Posterior vena cava (tissue), 2 donors: ENCODE data around the gene PRM3. TPM values are rescaled to one million over a fixed set of nuclear protein-coding genes. Genes with fewer than 3 reads are reported as not detected.
A peak's percentile ranks its signal among the peaks of the same experiment; 100 is the strongest.

Source experiments
- DNase-seq: peaks from one replicate; pipeline ENCODE4 v3.0.0-alpha.2; 2020; ENCODE audit warnings: low spot score
- intact Hi-C, 2 donors: fragments of 100-400 bp; cut with DNase I; formaldehyde crosslinking; loops; one replicate each; pipeline versions ENCODE4 v1.14.1 to v1.14.2; 2022 to 2023
- total RNA-seq, 2 donors: library from RNA; stranded (reverse); fragmentation: NEBNext Ultra II Directional; extraction: Animal tissue kit (Norgen Biotek cat#: 25700); gene quantifications; one replicate each; pipeline ENCODE4 v1.2.1, GENCODE V29; 2021
- donor health status: DM: yes; HTN: yes; CAD: no.
- donor health status: DM: yes; HTN: yes; CAD: no.

PRM3 gene
- total RNA-seq, 2 donors from 2014 or later = not detected

DNA sequence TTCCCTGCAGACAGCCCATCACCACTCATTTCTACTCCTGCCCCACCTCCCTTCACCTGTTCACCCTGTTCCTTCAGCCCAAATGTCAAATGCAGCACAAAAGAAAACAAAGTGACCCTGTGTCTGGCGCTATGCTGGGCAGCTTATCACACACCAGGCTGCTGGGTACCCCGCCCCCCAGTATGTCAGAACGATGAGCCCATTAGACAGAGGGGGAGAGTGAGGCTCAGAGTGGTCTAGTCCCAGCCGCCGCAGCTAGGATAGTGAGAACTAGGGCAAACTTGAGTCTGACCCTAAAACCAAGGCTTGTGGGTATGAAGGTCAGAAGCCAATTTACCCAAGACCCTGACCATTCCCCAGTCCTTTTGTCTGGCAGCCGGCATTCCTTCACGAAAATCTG lies 8.3 kb downstream of the PRM3 start:
- intact Hi-C loops = loop anchor here in 1 of 2 donors (10.0 kb wide), 1 partner anchor 80 kb away; the partner anchor contains the start of gene RMI2
- DNase-seq = no peak

DNA sequence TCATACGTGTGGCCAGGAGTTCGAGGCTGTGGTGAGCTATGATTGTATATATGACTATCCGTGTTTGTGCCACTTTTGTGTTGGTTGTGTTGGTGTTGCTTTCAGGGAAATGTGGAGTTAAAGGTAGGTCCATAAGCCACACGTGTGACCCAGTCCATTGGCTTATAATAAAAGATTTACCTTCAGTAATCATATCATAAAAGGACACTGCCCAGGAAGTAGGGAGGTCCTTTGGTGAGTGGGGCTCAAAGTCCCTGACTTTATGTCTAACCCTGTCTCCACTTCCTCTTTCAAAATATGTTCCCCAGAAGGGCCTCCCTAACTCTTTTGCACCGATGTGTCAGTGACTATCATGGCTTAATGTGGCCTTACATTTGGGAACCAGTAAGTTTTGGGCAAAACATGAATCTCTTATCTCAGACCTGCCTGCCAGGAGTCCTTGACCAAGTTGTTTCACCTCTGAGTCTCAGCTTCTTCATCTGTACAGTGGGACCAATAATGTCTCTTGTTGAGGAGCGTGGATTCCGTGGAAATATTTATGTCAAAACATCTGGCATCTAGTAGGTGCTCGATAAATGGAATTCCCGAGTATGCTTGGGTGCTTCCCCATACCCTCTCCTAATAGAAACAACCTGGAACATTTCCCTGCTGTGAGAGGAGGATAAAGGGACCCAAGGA lies 9.1 kb downstream of the PRM3 start:
- DNase-seq = no peak
- intact Hi-C loops = loop anchor here (5.0 to 10.0 kb wide), 2 partner anchors 63 to 81 kb away; partner anchors contain the start of gene RMI2 (in 1 of the 2)

DNA sequence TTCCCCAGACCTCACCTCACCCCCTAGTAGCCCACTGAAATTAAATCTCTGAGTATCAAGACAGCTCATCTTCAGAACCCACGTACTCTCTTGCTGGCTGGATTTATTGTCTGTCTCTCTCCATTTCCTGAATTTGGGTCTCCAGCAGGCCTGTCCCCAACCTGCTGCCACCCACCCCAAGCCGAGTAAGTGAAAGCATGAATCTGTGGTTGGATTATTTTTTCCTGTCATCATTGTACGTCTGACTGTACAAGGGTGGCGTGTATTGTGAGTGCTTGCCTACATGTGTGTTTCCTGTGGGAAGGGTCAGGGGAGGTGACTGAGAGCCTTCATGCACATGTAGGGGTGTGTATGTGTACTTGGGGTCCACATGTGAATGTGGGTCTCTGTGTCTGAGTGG lies 9.7 kb downstream of the PRM3 start:
- intact Hi-C loops = loop anchor here (5.0 to 10.0 kb wide), 2 partner anchors 64 to 81 kb away; partner anchors contain the start of gene RMI2 (in 1 of the 2)
- DNase-seq = no peak

DNA sequence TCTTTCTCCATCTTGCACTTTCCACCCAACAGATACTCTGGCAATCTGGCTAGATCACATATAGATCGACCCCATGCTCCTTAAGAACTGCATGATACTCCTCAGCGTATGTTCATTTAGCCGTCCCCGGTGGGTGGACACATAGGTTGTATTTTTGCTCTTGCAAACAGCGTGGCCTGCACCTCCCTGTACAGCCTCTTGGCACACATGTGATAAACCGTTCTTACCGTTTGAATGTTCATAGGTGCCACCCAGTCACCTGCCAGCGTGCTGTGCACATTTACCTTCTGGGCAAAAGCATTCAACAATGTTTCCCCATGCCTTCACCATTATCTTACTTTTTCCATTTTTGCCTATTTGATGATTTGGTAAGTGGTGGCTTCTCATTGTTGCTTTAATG lies 10.5 kb downstream of the PRM3 start:
- intact Hi-C loops = loop anchor here (5.0 to 10.0 kb wide), 2 partner anchors 64 to 82 kb away; partner anchors contain the start of gene RMI2 (in 1 of the 2)
- no peak for DNase-seq

DNA sequence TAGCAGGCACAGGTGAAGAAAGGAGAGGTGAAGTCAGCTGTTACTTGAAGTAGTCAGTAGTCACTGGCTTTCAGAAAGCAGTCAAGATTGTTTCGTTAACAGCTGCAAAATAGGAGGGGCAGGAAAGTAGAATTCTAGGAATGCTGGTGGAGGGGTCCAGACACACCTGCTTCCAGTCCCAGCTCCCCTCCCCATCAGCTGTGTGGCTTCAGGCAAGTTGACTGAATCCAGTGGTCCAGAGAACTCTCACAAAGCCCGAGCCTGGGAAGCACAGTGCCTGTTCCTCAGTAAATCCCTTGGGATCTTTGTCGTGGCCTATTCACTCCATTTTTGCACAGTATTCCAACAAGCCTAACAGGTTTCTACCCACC lies 12.8 kb downstream of the PRM3 start:
- intact Hi-C loops = loop anchor here (5.0 to 10.0 kb wide), 2 partner anchors 67 to 84 kb away; partner anchors contain the start of gene RMI2 (in 1 of the 2)
- DNase-seq = no peak

DNA sequence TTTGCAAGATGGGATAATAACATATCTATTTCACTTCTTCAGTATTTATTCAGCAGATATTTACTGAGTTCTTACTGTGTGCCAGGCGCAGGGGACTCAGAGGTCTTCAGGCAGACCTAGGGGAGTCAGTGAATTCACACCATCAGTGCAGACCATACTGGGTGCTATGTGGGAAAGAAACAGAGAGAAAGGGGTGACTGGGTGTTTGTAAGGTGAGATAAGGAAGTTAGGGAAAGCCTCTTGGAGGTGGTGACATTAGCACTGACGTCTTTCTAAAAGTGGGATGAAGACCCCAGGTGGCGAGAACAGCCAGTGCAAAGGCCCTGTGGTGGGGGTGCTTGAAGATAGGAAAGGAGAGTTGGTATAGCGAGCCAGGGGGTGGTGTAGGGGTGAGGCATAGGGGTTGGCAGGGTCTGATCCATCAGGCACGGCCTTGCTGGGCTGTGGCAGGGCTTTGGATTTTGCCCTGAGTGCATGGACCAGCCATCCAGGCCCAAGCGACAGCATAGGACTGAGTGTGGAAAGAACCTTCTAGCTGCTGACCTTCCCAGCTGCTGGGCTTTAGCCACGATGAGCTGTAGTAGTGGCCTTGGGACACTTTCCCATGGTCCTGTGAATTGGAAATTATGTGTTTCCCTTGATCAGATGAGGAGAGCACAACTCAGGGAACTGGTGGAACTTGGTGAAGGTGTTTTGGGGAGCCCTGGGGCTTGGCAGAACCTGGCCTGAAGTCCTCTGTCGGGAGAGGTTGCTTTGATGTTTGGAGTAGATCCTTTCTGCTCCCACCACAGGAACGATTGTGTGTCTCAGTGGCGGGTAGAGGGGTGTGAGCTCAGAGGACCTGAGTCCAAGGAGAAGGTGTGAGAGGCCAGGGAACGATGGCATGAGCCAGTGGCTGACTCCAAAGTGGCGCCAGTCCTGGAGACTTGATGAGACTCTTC lies 13.5 kb downstream of the PRM3 start:
- intact Hi-C loops = loop anchor here (5.0 to 10.0 kb wide), 4 partner anchors 67 to 155 kb away; partner anchors contain the start of gene RMI2 (in 1 of the 2)
- DNase-seq = no peak

DNA sequence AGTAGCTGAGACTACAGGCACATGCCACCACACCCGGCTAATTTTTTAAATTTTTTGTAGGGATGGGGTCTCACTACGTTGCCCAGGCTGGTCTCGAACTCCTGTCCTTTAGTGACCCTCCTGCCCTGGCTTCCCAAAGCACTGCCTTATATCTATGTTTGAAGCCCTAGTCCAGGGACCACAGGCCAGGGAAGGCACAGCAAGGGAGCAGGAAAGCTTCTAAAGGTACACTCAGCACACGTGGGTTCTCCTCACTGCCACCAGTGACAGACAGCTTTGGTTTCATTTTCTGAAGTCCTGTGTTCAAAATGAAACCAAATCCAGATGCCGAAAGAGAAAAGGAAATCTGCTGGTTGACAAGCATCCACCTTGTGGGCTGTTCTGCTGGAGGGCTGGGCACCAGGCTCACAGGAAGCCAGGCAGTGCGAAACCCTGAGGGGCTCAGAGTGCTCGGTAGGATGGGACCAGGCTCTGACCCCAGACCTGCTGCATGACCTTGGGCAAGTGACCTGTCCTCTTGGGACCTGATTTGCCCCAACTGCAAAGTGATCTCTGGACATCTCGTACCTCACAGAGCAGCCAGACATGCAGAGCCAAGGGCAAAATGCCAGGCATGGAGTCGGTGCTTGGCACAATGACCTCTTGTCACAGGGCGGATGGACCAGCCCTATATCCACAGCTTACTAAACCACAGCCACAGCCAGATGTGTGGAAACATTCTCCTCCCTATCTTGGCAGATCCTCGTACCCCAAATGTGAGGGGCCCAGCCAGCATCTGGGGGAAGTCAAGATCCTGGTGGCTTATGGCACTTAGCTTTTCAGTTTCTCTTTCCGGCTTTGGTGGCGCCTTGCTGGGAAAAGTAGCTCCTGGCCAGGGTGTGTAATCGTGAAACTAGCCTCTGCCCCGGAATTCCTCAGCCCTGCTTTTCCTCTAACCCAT lies 14.6 kb downstream of the PRM3 start:
- intact Hi-C loops = loop anchor here (10.0 kb wide), 2 partner anchors 144 to 154 kb away; no protein-coding TSS in a partner anchor
- no peak for DNase-seq

DNA sequence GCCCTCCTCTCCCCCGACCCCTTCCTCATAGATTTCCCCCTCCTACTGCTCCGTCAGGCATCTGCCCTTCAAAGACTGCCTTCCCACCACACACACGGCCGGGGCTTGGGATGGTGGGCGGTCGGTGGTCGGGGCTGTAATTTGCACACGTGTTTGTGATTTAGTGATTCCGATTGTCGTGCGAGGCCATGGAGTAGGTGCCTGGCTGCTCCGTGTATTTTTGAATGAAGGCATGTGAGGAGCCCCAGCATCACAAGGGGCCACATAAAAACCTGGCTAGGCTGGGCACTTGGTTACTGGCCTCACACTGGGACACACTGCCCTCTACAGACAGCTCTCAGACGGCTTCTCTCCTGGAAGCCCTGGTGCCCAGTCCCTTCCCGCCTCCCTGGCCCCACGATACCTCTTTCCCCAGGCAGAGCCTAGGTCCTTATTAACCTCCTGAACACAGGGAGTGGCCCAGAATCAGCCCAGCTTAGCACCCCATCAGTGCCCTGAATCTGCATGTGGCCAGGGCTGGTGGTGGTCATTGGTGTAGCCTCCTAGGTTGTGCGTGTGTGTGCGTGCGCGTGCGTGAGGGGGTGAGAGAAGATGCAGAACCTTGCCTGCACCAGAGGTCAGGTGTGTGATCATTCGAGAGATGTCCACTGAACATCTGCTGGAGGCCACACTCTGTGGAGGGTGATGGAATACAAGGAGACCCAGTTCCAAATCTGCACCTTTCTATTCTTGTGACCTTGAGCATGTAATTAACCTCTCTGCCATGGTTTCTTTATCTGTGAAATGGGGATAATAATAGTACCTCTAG lies 16.1 kb downstream of the PRM3 start:
- DNase-seq = peak; percentile 91
- intact Hi-C loops = loop anchor here (10.0 kb wide), 2 partner anchors 143 to 153 kb away; no protein-coding TSS in a partner anchor

DNA sequence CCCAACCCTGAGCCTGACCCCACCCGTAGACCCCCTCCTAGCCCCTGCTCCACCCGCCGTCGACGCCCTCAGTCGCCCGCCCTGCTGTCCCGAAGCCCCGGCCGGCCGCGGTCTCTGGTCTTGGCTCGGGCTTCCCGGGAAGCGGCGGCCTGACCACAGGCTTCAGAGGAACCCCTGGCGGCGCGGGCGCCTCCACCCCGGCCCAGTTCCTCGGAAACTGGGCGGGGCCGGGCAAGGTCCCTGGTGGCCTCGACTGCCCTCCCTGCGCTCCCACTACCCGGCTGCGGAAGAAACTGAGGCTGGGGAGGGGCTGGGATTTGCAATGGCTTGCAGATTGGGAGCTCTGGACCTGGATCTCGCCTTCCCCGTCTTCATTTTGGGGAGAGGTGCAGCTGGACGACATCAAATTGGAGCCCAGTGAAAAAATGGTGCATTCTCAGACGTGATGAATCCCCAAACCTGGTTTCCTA lies 16.7 kb downstream of the PRM3 start:
- peak; percentile 88 for DNase-seq
- intact Hi-C loops = loop anchor here (10.0 kb wide), 2 partner anchors 142 to 152 kb away; no protein-coding TSS in a partner anchor

DNA sequence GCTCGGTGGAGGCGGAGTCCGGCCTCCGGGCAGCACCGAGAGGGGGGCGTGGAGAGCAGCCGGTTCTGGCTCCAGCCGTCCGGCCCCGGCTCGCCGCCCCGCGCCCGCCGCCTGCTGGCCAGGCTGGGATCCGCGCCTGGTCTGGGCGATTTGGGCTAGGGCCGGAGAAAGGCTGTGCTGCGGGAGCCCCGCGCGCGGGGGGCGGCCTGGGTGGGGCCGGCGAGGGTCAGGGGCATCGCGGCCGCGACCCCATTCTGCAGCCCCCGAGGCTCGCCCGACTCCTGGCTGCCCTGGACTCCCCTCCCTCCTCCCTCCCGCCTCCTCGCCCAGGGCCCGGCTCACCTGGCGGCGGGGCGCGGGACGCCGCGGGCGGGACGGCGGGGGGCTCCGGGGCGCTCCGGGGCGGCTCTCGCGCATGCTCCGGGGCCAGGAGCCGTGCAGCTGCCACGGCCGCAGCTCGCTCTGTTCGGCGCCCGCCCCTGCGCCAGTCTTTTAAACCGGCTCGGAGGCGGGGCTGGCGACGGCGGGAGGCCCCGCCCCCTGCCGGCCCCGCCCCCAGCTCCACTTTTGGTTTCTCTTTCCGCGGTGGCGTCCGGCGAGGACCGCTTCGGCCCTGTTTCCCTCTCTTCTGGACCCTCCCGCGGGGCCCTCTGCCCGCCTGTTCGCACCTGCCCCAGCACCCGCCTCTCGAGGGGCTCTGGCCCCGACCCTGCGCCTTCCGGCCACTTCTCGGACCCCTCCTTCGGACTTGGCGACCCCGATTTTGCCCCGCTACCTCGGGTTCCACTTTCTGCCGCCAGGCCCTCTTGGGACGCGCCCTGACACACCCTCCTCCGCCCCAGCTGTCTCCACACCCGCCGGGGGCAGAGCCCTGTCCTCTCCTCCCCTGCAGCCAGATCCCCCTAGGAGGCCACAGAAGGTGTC lies 17.4 kb downstream of the PRM3 start, which contains the start of gene SOCS1:
SOCS1 (minus strand) TSS at position 468 of the 924 bp plus-strand sequence. CDS start 726 bp downstream, outside the sequence.
- peak; percentile 95 for DNase-seq
- intact Hi-C loops = loop anchor here (2.0 to 10.0 kb wide), 3 partner anchors 141 to 285 kb away; no protein-coding TSS in a partner anchor

DNA sequence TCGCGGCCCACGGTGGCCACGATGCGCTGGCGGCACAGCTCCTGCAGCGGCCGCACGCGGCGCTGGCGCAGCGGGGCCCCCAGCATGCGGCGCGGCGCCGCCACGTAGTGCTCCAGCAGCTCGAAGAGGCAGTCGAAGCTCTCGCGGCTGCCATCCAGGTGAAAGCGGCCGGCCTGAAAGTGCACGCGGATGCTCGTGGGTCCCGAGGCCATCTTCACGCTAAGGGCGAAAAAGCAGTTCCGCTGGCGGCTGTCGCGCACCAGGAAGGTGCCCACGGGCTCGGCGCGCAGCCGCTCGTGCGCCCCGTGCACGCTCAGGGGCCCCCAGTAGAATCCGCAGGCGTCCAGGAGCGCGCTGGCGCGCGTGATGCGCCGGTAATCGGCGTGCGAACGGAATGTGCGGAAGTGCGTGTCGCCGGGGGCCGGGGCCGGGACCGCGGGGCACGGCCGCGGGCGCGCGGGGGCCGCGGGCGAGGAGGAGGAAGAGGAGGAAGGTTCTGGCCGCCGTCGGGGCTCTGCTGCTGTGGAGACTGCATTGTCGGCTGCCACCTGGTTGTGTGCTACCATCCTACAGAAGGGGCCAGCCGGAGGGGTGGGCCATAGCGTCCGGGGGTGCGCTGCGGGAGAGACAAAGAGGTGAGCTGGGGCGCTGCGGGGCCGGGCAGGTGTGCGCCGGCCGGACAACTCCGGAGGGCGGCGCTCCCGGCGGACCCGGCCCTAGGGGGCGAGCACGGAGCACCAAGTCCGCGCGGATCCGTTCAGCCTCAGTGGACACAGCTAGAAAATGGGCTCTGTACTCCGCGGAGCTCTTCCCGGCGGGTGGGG lies 18.3 kb downstream of the PRM3 start:
- peak; percentile 85 for DNase-seq
- intact Hi-C loops = loop anchor here (2.0 to 10.0 kb wide), 3 partner anchors 140 to 284 kb away; no protein-coding TSS in a partner anchor

DNA sequence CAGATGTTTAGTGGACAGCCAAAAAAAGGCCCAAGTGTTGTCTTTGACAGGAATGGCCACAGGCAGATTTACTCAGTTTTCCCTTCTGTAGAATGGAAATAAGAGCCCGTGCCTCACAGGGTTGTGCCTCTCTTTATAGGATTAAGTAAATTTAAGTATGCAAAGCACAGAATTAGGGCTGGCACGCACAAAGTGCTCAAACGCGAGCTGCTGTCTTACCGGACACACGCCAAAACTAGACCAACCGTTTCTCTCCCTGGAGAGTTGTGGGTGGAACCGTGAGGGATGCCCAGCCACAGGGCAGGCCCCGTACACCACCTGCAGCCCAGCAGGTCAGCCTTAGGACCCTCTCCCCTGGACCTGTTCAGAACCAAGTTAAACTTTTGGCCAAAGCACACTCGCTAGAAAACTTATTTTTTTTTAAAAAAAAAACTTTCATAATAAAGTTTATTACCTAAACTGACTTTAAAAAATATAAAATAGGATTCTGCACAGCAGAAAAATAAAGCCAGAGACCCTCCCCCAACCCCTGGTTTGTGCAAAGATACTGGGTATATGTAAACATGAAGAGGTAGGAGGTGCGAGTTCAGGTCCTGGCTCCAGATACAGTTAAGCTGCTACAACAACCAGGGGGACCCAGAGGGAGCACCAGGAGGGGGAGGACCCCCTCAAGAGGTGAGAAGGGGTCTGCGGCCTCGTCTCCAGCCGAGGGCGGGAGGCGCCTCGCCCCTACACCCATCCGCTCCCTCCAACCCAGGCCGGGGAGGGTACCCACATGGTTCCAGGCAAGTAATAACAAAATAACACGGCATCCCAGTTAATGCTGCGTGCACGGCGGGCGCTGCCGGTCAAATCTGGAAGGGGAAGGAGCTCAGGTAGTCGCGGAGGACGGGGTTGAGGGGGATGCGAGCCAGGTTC lies 19.2 kb downstream of the PRM3 start:
- intact Hi-C loops = loop anchor here (2.0 to 10.0 kb wide), 4 partner anchors 139 to 283 kb away; no protein-coding TSS in a partner anchor
- no peak for DNase-seq

DNA sequence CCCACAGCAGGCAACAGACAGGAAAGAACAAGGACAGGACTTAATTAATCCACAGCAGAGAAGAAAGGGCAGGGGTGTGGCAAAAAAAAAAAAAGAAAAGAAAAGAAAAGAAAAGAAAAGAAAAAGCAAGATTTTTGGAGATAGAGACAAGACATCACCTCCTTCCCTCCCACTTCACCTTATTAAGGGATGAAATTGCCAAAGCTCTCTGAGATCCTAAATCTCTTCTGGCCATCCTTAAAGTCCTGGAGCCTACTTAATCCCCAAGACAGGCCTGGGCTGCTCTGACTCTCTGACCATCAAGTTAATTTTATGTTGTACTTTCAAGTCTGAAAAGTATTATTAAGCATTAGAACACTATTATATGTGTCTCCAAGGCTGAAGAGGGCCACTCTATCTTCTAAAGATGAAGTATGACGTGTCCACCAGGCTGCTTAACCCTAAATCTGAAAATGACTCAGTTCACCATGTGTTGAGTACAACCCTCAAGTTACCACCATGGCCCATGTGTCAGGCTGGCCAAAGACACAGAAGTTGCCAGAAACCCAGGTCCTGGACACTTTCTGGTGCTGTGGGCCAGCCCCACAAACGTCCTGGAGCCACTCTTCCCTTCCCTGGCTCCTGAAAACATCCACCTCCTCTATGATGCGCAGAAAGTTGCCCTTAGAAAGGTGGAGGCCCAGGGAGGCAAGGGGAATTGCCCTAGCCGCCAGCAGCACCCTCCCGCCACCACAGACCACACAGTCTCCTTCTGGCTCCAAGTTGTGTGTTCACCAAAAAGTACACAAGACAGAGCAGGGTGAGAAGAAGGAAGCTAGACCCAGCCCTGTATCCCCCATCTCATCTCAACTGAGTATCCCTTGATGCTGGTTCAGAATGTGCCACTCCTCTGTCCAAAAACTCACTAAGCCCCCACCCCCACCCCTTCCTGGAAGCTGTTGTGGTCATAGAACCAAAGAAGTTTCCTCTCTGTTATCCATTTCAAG lies 20.1 kb downstream of the PRM3 start:
- DNase-seq = no peak
- intact Hi-C loops = loop anchor here (2.0 to 10.0 kb wide), 3 partner anchors 139 to 277 kb away; no protein-coding TSS in a partner anchor
